Measurements from ENCODE around the gene TCEA2. TPM values are rescaled to one million over a fixed set of nuclear protein-coding genes. Genes with fewer than 3 reads are reported as not detected.

Gene TCEA2
- total RNA-seq, 4 donors from 2014 or later: 28.1 to 39.7 (median 33.6) TPM

GRCh38 chr20:64027981-64028685 lies 34.9 kb upstream of the TCEA2 start:
- H3K4me1 ChIP-seq: no peaks in the 10 kb centered on the region
- H3K27ac ChIP-seq: no peak overlapping the region
- H3K36me3 ChIP-seq: peaks cover 0 to 100% of the 10 kb centered on the region in 2 donors
- 64 to 73% methylated on average over 3 to 8 of the region's 24 CpGs for WGBS, 2 donors (ENCODE audit: low coverage in 1 of 2)
- no peaks in the 10 kb centered on the region for H3K9me3 ChIP-seq
- TF ChIP-seq EP300 (IDR thresholded peaks at IDR 0.05): no peak
- TF ChIP-seq POLR2AphosphoS5 (IDR thresholded peaks at IDR 0.05): peak; percentile 67
- no peak for TF ChIP-seq CTCF (IDR thresholded peaks at IDR 0.05)
- no peak for TF ChIP-seq POLR2A (IDR thresholded peaks at IDR 0.05)
- no peaks in the 10 kb centered on the region for H3K27me3 ChIP-seq
- H3K4me3 ChIP-seq: no peak overlapping the region
- no peak for ATAC-seq

- Histone ChIP-seq H3K9me3 (no peaks in the 10 kb centered on the region), H3K27me3 (no peaks in the 10 kb centered on the region), H3K4me1 (no peaks in the 10 kb centered on the region), H3K27ac (no peak overlapping the region), H3K4me3 (no peak overlapping the region), H3K36me3 (peaks cover 0 to 100% of the 10 kb centered on the region in 2 donors)
- 80% methylated on average over 1 of the region's 38 CpGs; no CpG with 5 or more reads in 1 of the 2 donors for WGBS, 2 donors (ENCODE audit: low coverage in 1 of 2)
- ATAC-seq: no peak
- TF ChIP-seq EP300 (IDR thresholded peaks at IDR 0.05) (no peak), POLR2AphosphoS5 (IDR thresholded peaks at IDR 0.05) (no peak), CTCF (IDR thresholded peaks at IDR 0.05) (no peak)
Observed at GRCh38 chr20:64029293-64030117, 33.5 kb upstream of the TCEA2 start.

- no peak for ATAC-seq
- peaks cover 0 to 100% of the 10 kb centered on the region in 2 donors for H3K36me3 ChIP-seq
- no peak overlapping the region for H3K27ac ChIP-seq
- no peaks in the 10 kb centered on the region for H3K4me1 ChIP-seq
- WGBS, 2 donors (ENCODE audit: low coverage in 1 of 2): 79 to 100% methylated on average over 1 to 12 of the region's 20 CpGs
- peaks cover 2% of the 10 kb centered on the region for H3K27me3 ChIP-seq
- TF ChIP-seq POLR2A (IDR thresholded peaks at IDR 0.05) (no peak), EP300 (IDR thresholded peaks at IDR 0.05) (no peak), POLR2AphosphoS5 (IDR thresholded peaks at IDR 0.05) (no peak), CTCF (IDR thresholded peaks at IDR 0.05) (no peak)
- H3K4me3 ChIP-seq: no peak overlapping the region
- H3K9me3 ChIP-seq: no peaks in the 10 kb centered on the region
Observed at GRCh38 chr20:64030371-64031134, 32.4 kb upstream of the TCEA2 start.

GRCh38 chr20:64031822-64032314 lies 31.1 kb upstream of the TCEA2 start:
- Histone ChIP-seq H3K9me3 (no peaks in the 10 kb centered on the region), H3K4me1 (no peaks in the 10 kb centered on the region), H3K27ac (no peak overlapping the region), H3K4me3 (no peak overlapping the region), H3K27me3 (peaks cover 16% of the 10 kb centered on the region), H3K36me3 (peaks cover 0 to 92% of the 10 kb centered on the region in 2 donors)
- 75 to 90% methylated on average over 2 to 7 of the region's 19 CpGs for WGBS, 2 donors (ENCODE audit: low coverage in 1 of 2)
- no peak for TF ChIP-seq EP300 (IDR thresholded peaks at IDR 0.05)
- TF ChIP-seq CTCF (IDR thresholded peaks at IDR 0.05): no peak
- no peak for ATAC-seq

All from gastroesophageal sphincter (tissue), 4 donors.